WTC11 (cell line): ENCODE measurements around the gene PDE8B.

Experiments used
- ATF3 ChIP-seq: sonication (generic); formaldehyde crosslinking; conservative IDR thresholded peaks from 2 replicates; pipeline ENCODE4 v1.8.1; 2022; ENCODE audit warnings: mild to moderate bottlenecking, missing genetic modification reagents
- CREB1 ChIP-seq: sonication (generic); formaldehyde crosslinking; IDR thresholded peaks from 2 replicates; pipeline ENCODE4 v1.8.0; 2023; ENCODE audit warnings: mild to moderate bottlenecking, missing genetic modification reagents
- CTCF ChIP-seq: fragments of 200-600 bp; IDR thresholded peaks from 2 replicates; pipeline ENCODE4 v1.8.0; 2022; ENCODE audit warnings: antibody characterized with exemption
- FOXJ3 ChIP-seq: sonication (generic); formaldehyde crosslinking; IDR thresholded peaks from 2 replicates; pipeline ENCODE4 v1.9.0; 2021; ENCODE audit warnings: missing genetic modification reagents, mild to moderate bottlenecking, borderline replicate concordance
- JUN ChIP-seq: sonication (generic); formaldehyde crosslinking; IDR thresholded peaks from 2 replicates; pipeline ENCODE4 v1.8.0; 2023; ENCODE audit warnings: mild to moderate bottlenecking, missing genetic modification reagents
- MAX ChIP-seq: sonication (generic); formaldehyde crosslinking; IDR thresholded peaks from 2 replicates; pipeline ENCODE4 v1.8.0; 2022; ENCODE audit warnings: mild to moderate bottlenecking, missing genetic modification reagents
- RELA ChIP-seq: sonication (generic); formaldehyde crosslinking; IDR thresholded peaks from 2 replicates; pipeline ENCODE4 v1.8.1; 2022; ENCODE audit warnings: missing genetic modification reagents, mild to moderate bottlenecking, borderline replicate concordance
- TEAD4 ChIP-seq: sonication (generic); formaldehyde crosslinking; IDR thresholded peaks from 2 replicates; pipeline ENCODE4 v1.8.0; 2022; ENCODE audit warnings: mild to moderate bottlenecking, missing genetic modification reagents
- ZNF219 ChIP-seq: sonication (generic); formaldehyde crosslinking; IDR thresholded peaks from 2 replicates; pipeline ENCODE4 v1.8.0; 2023; ENCODE audit warnings: missing genetic modification reagents, mild to moderate bottlenecking, borderline replicate concordance
- ZNF263 ChIP-seq: sonication (generic); formaldehyde crosslinking; IDR thresholded peaks from 2 replicates; pipeline ENCODE4 v1.8.1; 2022; ENCODE audit warnings: low read depth, mild to moderate bottlenecking, moderate library complexity, missing genetic modification reagents

GRCh38 chr5:77189421-77189820 lies 21.1 kb upstream of the PDE8B start:
- TF ChIP-seq CTCF, result no peak
- no peak for TF ChIP-seq ZNF263 (CRISPR knock-in tag)
- TF ChIP-seq ZNF219 (CRISPR knock-in tag), result no peak
- no peak for TF ChIP-seq FOXJ3 (CRISPR knock-in tag)
- TF ChIP-seq MAX (CRISPR knock-in tag), result no peak
- TF ChIP-seq CREB1 (CRISPR knock-in tag), result no peak
- TF ChIP-seq JUN, result no peak
- no peak for TF ChIP-seq RELA (CRISPR knock-in tag)
- no peak for TF ChIP-seq ATF3 (CRISPR knock-in tag)
- TF ChIP-seq TEAD4, result no peak
